Hematopoietic multipotent progenitor cell treated with erythropoietin and hydrocortisone succinate and interleukin-3 and kit ligand, for 8 days (in vitro differentiated cells): ENCODE results near the gene TBCD.
A peak's percentile ranks its signal among the peaks of the same experiment; 100 is the strongest.

ENCODE experiments used
- DNase-seq: peaks from one replicate; pipeline ENCODE4 v3.0.0-alpha.2; 2015

Gene TBCD

GRCh38 chr17:82872591-82873520 lies 121.0 kb downstream of the TBCD start:
- DNase-seq = no peak

DNA sequence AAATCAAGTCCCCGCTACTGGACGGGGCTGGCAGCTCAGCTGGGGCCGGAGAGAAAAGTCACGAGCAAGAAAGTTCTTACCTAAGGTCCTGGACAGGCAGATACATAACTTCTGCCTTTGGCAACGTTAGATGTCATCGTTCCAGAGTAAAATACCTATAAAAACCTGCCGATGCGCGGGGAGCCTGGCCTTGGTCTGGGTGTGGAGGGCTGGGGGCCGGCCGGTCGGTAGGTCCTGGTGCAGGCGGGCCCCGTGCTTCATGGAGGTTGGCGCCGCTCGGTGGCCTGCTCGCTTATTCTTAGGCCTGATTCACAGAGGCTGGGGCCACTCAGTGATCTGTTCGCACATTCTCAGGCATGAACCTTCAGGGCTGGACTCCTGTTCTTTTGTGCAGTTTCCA lies 121.7 kb downstream of the TBCD start:
- no peak for DNase-seq

DNA sequence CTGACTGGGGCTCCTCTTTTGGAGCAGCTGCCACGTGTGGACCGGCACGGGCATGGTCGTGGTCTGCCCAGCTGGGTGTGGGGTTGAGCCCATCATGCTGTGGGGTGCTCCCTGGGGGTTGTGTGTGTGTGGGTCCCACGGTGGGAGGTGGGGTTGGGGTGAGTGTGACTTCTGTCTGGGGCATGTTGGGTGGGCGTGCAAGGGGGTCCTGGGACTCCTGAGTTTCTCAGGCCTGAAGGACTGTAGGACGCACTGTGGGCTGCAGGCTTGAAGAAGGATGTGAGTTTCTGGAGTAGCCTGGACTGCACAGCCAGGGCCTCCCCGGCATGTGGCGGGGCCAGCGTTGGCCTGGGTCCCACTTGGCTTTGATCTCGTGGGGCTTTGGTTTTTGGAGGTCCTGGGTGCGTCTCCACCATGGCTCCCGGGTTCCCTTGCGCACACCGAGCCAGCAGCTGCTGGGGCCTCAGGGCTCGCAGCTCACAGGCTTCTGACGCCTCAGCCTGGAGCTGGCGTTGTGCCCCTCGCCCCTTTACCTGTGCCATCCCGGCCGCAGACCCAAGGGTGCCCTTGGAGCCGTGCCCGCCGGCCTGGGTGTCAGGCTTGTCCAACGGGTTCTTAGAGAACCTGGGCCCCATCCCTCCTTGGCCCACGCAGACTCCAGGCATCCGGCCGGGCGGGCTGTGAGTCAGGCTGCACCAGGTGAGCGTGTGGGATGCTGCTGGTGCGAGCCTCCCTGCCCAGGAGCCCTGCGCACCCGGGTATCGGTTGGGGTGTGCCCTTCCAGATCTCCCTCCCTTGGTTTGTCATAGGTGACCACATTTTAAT lies 122.4 kb downstream of the TBCD start:
- DNase-seq = no peak

DNA sequence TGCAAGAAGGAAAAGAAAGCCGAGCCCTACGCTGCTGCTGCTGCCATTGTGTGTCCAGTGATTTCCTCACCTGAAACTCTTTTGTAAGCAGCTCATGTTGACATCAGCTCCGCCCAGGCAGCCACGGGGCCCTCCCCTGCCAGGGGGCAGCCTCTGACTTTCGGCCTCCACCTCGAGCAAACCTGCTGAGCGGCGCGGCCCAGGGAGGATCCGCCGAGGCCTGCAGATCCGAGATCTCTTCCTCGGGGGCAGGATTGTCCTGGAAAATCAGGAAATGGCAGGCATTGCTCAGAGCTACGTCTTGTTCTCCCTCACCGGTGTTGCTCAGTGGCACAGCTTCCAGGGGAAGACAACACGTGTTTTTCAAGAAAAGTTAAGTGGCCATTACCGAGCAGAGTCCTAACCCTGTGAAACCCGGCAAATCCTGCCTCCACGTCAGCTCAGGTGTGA lies 123.6 kb downstream of the TBCD start:
- no peak for DNase-seq

GRCh38 chr17:82876149-82876548 lies 124.3 kb downstream of the TBCD start:
- DNase-seq = no peak

DNA sequence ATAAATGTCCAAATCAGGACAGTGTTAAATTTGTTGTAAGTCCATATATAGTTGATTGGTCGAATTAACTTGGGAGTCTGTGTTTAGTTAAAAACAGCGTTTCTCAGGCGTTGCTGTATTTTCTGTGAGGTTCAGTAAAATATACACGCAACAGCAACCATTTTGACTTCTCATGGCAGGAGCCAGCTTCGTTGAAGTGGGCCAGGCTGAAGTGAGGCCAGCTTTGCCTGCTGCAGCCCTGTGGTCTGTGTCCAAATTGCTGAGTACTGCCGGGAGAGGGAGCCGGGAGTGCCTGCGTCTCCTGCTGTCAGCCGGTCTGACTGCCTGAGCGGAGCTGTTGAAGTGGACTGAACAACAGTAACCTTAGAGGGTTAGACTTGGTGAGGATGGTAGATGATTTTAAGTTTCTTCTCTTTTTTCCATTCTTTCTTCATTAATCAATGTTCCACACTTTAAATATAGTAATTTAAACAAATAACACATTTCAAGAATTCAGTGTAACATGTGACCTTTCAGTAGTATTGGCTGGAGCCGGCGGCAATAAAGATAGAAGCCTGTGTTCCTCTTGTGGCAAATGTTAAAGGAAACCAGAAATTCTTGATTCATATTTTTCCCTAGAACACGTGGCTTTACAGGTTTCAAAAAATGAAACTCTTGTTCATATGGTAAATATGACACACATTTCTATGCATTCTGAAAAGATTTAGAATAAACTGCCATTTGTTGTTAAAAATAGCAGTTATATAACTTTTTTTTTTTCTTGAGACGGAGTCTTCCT lies 124.9 kb downstream of the TBCD start:
- DNase-seq = peak; percentile 46

DNA sequence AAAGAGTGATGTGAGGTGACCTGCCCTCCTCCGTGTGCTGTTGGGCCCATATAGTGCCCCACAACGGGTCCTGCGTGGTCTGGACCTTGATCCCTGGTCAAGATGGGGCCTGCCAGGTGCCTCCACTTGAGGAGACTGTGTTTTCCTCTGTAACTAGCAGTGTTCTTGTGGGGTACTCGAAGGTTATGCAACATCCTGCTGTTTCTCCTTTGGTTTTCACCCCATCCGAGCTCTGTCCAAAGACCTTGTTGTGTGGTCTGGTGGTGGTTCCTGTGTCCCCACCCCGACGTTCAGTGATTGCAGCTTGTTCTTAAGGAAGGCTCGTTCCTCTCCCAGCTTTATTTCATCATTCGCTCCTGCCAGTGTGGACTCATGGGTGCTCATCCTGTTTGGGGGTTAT lies 126.7 kb downstream of the TBCD start:
- DNase-seq = no peak

GRCh38 chr17:82879241-82879640 lies 127.4 kb downstream of the TBCD start:
- no peak for DNase-seq

DNA sequence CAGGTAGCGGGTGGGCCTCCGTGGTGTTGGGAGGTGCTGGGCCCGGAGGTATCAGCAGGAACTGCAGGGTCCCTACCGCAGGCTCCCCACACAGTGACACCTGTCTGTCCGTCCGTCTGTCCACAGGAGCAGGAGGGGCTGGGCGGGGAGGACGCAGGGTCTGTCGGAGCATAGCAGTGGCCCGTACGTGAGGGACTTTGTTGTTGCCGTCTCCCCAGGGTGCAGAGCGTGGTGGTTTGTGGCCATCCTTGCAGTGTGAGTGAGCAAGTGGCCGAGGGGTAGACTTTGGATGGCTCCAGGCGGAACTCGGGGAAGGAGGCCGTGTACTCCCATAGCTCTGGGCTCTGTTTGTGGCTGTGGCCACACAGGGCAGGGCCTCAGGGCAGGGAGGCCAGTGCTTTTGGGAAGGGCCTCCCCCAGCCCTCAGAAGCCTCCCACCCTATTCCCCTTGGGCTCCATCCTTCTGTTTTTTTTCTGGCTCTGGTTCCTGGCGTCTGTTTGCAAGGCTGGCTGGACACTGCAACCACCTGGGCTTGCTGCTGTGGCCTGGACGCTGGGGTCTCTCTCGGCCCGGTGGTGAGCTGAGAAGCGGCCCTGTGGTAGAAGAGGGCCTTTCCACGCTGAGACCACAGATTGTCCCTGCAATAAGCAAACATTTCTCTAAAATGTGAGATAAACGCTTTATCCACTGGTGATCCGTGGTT lies 128.9 kb downstream of the TBCD start:
- no peak for DNase-seq

GRCh38 chr17:82881324-82881823 lies 129.5 kb downstream of the TBCD start:
- no peak for DNase-seq

DNA sequence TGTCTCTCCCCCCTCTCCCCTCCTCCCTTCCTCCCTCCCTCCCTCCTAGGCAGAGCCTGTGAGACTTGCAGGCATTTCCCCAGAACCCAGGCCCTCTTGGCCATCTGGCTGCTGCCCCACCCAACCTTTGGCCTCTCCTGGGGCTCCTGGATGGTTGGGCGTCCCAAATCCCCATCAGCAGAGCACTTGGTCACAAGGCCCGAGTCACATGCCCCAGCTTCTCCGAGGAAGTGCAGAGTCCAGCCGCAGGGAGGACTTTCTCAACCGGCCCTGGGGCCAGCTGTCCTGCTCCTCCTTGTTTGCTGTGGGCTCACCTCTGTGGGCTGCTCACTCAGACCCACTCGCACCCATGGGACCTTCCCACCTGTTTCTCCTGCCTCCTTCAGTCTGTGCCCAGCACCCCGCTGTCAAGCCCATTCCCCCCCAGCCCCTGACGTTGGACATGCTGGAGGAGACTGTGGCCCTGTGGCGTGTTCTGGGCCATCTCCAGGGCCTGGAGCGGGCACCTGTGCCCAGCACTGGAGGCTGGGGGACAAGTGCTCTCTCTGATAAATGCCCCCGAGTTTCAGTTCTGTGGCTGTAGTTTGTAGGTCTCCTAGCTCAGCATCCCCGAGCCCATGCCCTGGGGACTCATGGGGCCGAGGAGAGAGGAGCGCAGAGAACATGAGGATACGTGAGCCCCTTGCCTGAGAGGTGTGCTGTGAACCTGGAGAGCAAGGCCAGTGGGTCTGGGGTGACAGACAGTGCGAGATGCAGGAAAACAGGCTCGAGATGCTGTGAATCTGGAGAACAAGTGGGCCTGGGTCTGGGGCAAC lies 130.2 kb downstream of the TBCD start:
- no peak for DNase-seq

GRCh38 chr17:82882715-82883418 lies 131.0 kb downstream of the TBCD start:
- DNase-seq = no peak

DNA sequence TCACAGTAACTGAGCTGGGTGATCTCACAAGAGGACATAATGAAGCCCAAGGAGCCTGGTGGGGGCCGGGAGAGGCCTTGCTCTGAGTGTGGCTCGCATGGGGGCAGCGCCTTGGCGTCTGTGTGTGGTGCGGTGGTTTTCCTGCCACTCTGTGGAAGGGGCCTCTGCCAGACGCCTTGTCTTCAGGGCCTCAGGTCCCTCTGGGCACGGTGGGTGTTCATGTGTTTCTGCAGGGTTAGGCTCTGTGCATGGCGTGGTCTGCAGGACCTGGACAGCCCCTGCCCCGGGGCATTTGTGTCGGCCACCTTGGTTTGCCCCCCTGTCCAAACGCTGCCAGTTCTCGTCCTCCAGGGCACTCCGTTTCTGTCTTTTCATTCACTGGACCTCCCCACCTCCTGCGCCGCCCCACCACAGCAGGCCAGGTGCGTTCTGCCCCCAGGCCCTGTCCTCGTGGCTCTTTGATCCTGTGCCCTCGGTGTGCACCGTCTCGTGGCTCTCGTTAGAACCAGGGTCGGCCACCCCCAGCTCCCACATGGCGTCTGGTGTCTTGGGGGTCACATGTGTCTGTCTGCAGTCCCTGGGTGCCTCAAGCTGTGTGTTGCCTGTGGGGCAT lies 131.7 kb downstream of the TBCD start:
- no peak for DNase-seq

DNA sequence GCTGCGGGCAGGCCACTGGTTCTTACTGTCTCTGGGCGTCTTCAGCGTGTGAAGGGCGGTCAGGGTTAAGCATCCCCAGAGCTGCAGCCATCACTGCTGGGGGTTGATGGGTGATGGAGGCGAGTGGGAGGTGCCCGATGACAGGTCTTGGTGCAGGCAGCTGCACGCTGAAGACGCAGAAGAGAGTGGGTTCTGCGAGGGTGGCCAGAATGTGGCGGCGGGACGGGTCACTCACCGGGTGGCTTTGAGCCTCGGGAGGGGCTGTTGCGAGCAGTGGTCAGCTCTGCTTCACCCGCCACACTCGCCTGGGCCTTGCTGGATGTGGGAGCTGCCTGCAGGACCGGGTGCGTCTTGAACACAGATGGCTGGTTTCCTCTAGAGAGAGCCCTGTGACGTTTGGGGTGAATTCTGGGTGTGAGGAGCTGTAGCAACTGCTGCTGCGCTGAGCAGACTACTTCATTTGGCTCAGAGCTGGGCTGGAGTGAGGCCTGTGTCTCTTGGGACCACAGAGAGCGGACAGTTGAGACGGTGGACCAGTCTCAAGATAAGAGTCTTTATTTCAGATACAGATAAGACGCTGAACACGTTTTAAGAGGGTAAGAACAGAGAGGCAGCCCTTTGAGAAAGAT lies 132.6 kb downstream of the TBCD start:
- no peak for DNase-seq

GRCh38 chr17:82884970-82885353 lies 133.1 kb downstream of the TBCD start:
- no peak for DNase-seq

- DNase-seq = no peak
Measured at GRCh38 chr17:82887255-82888164, 135.6 kb downstream of the TBCD start.

GRCh38 chr17:82888583-82889495 lies 137.0 kb downstream of the TBCD start:
- no peak for DNase-seq
